Adrenal gland (tissue), 12 donors: ENCODE data around the gene CFAP77. TPM values are rescaled to one million over a fixed set of nuclear protein-coding genes. Genes with fewer than 3 reads are reported as not detected.

Experiments
- DNase-seq, 7 donors: peaks; one replicate each; pipeline ENCODE4 v3.0.0-alpha.2; 2019 to 2020
- H3K27ac ChIP-seq, 5 donors: fragments of 200-600 bp; sonication (generic) in 4 of 5; 1 replicate in 3 of 5; 2 replicates in 2 of 5; pipeline versions ENCODE4 v1.5.1 to v1.8.0; 2016 to 2020; ENCODE audit warnings: mild to moderate bottlenecking in 1 of 5
- H3K27me3 ChIP-seq: fragments of 200-600 bp; 2 replicates; pipeline ENCODE4 v1.8.0; 2021
- H3K36me3 ChIP-seq, 2 donors: fragments of 200-600 bp; replicated peaks in 1 of 2; 1 replicate in 1 of 2; 2 replicates in 1 of 2; pipeline versions ENCODE4 v1.5.1 to v1.8.0; 2018 to 2022
- H3K4me1 ChIP-seq, 2 donors: fragments of 200-600 bp; replicated peaks in 1 of 2; 1 replicate in 1 of 2; 2 replicates in 1 of 2; pipeline versions ENCODE4 v1.5.1 to v1.8.0; 2018 to 2021
- H3K4me3 ChIP-seq, 4 donors: fragments of 200-600 bp; sonication (generic) in 3 of 4; one replicate each; pipeline ENCODE4 v1.5.1; 2016 to 2018
- H3K9me3 ChIP-seq, 3 donors: fragments of 200-600 bp; sonication (generic) in 1 of 3; replicated peaks in 1 of 3; 1 replicate in 2 of 3; 2 replicates in 1 of 3; pipeline versions ENCODE4 v1.5.1 to v1.8.0; 2016 to 2021
- CTCF ChIP-seq, 6 experiments: fragments of 450-650 bp in 4 of 6; fragments of 200-600 bp in 2 of 6; sonication (generic) in 1 of 6; IDR thresholded peaks; 1 replicate in 5 of 6; 2 replicates in 1 of 6; pipeline versions ENCODE4 v1.5.1 to v1.8.0; 2016 to 2021; ENCODE audit warnings: antibody characterized with exemption in 6 of 6, mild to moderate bottlenecking in 2 of 6, moderate library complexity in 1 of 6
- POLR2A ChIP-seq, 2 donors: fragments of 450-650 bp; IDR thresholded peaks; one replicate each; pipeline ENCODE4 v1.6.1; 2017; ENCODE audit warnings: antibody characterized with exemption in 2 of 2, mild to moderate bottlenecking in 2 of 2, moderate library complexity in 1 of 2
- WGBS, 4 donors: extraction: QIAGEN DNeasy Blood & Tissue Kit in 2 of 4; methylation state at CpG; one replicate each; pipeline versions ENCODE4 v1.1.5 to v1.1.7; 2013 to 2017; 5-methylcytosine and 5-hydroxymethylcytosine counted together
- intact Hi-C, 2 donors: fragments of 100-400 bp; cut with DNase I; formaldehyde crosslinking; loops; one replicate each; pipeline versions ENCODE4 v1.14.1 to v1.15.0; 2022 to 2023
- polyA plus RNA-seq, 3 donors: library from polyadenylated mRNA; stranded (reverse); fragments of 200-250 nt in 2 of 3; fragments of 350-450 nt in 1 of 3; fragmentation: Illumina TruSeq in 1 of 3; extraction: RNeasy Lipid Tissue Mini Kit (QIAGEN cat#74804) in 1 of 3; gene quantifications; one replicate each; pipeline ENCODE4 v1.2.3, GENCODE V29; 2013 to 2014
- total RNA-seq, 9 donors: library from RNA; depleted of rRNA in 4 of 9; stranded (reverse); fragments of >200 nt in 4 of 9; fragments of 120-200 nt in 1 of 9; fragmentation: NEBNext Ultra II Directional in 1 of 9; extraction: Animal tissue kit (Norgen Biotek cat#: 25700) in 1 of 9; gene quantifications; one replicate each; pipeline versions ENCODE4 v1.1.0 to v1.2.4, GENCODE V29; 2013 to 2023
- donor health status: healthy with polysubstance abuse.
- donor health status: Bipolar disorder and iron deficiency.
- donor health status: DM: yes; HTN: yes; CAD: no.
- donor health status: DM: no; HTN: no; CAD: no.
- donor health status: DM: no; HTN: no; CAD: no.
- donor health status: DM: yes; HTN: yes; CAD: no.

The CFAP77 gene
- total and polyA plus RNA-seq, 12 donors: not detected

- intact Hi-C loops: no loop called here
- TF ChIP-seq CTCF (IDR thresholded peaks at IDR 0.05) (no peak), POLR2A (IDR thresholded peaks at IDR 0.05) (no peak)
- no peak overlapping the region for H3K4me3 ChIP-seq
- H3K27me3 ChIP-seq: peaks cover 18% of the 10 kb centered on the region
- no peaks in the 10 kb centered on the region for H3K36me3 ChIP-seq
- H3K4me1 ChIP-seq: no peaks in the 10 kb centered on the region
- no peak overlapping the region for H3K27ac ChIP-seq
- 72 to 83% (median 79%) methylated on average over 2 of the region's 2 CpGs for WGBS, 4 donors
- H3K9me3 ChIP-seq: no peaks in the 10 kb centered on the region
- no peak for DNase-seq
These were observed 50.2 kb downstream of the CFAP77 start for GRCh38 chr9:132460240-132460639.

- Histone ChIP-seq H3K27ac (no peak overlapping the region), H3K36me3 (no peaks in the 10 kb centered on the region), H3K27me3 (peaks cover 9% of the 10 kb centered on the region), H3K4me3 (no peak overlapping the region), H3K4me1 (no peaks in the 10 kb centered on the region), H3K9me3 (no peaks in the 10 kb centered on the region)
- no peak for TF ChIP-seq CTCF (IDR thresholded peaks at IDR 0.05)
- TF ChIP-seq POLR2A (IDR thresholded peaks at IDR 0.05): no peak
- intact Hi-C loops: no loop called here
- WGBS, 4 donors: 62 to 74% (median 71%) methylated on average over 19 to 20 of the region's 20 CpGs
- no peak for DNase-seq
These were observed 51.4 kb downstream of the CFAP77 start for GRCh38 chr9:132461281-132461896.

GRCh38 chr9:132461971-132462370, 52.0 kb downstream of the CFAP77 start:
- intact Hi-C loops: no loop called here
- H3K27ac ChIP-seq: no peak overlapping the region
- no peak for DNase-seq
- no peak overlapping the region for H3K4me3 ChIP-seq
- WGBS, 4 donors: 75 to 91% (median 79%) methylated on average over 11 of the region's 11 CpGs
- peaks cover 8% of the 10 kb centered on the region for H3K27me3 ChIP-seq
- H3K36me3 ChIP-seq: no peaks in the 10 kb centered on the region
- no peaks in the 10 kb centered on the region for H3K9me3 ChIP-seq
- H3K4me1 ChIP-seq: no peaks in the 10 kb centered on the region
- TF ChIP-seq CTCF (IDR thresholded peaks at IDR 0.05): no peak
- no peak for TF ChIP-seq POLR2A (IDR thresholded peaks at IDR 0.05)

- Histone ChIP-seq H3K4me3 (no peak overlapping the region), H3K4me1 (no peaks in the 10 kb centered on the region), H3K27me3 (peaks cover 4% of the 10 kb centered on the region), H3K27ac (no peak overlapping the region), H3K9me3 (no peaks in the 10 kb centered on the region), H3K36me3 (no peaks in the 10 kb centered on the region)
- TF ChIP-seq POLR2A (IDR thresholded peaks at IDR 0.05): no peak
- TF ChIP-seq CTCF (IDR thresholded peaks at IDR 0.05): no peak
- intact Hi-C loops: no loop called here
- WGBS, 4 donors: 70 to 87% (median 76%) methylated on average over 9 of the region's 9 CpGs
- DNase-seq: no peak
These were observed 54.5 kb downstream of the CFAP77 start for GRCh38 chr9:132464547-132464946.
